Measurements from ENCODE around the gene CDH23.

The CDH23 gene

DNA sequence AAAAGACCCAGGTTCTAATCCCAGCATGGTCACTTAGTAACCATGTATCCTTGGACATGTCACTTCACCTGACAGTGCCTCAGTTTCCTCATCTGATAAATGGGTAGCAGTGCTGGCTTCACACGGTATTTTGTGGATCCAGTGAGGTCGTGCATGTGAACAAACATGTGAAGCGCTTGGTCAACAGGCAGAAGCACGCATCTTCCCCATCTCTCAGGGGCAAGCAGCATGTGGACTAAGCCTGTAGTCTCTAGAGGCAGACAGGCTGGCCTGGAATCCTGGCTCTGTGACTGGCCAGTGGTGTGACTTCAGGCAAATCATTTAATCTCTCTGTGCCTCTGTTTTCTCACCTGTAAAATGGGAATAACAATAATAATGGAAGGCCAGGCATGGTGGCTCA, 207.0 kb downstream of the CDH23 start:
- POLR2A ChIA-PET, result no interaction called here
- CTCF ChIA-PET, result no interaction called here
- no peak for DNase-seq (ENCODE audit: extremely low spot score)
- TF ChIP-seq, protein P1, sequence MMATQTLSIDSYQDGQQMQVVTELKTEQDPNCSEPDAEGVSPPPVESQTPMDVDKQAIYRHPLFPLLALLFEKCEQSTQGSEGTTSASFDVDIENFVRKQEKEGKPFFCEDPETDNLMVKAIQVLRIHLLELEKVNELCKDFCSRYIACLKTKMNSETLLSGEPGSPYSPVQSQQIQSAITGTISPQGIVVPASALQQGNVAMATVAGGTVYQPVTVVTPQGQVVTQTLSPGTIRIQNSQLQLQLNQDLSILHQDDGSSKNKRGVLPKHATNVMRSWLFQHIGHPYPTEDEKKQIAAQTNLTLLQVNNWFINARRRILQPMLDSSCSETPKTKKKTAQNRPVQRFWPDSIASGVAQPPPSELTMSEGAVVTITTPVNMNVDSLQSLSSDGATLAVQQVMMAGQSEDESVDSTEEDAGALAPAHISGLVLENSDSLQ (IDR thresholded peaks at IDR 0.05), result no peak
- TF ChIP-seq FOXM1 (IDR thresholded peaks at IDR 0.05; ENCODE audit: borderline replicate concordance), result no peak

DNA sequence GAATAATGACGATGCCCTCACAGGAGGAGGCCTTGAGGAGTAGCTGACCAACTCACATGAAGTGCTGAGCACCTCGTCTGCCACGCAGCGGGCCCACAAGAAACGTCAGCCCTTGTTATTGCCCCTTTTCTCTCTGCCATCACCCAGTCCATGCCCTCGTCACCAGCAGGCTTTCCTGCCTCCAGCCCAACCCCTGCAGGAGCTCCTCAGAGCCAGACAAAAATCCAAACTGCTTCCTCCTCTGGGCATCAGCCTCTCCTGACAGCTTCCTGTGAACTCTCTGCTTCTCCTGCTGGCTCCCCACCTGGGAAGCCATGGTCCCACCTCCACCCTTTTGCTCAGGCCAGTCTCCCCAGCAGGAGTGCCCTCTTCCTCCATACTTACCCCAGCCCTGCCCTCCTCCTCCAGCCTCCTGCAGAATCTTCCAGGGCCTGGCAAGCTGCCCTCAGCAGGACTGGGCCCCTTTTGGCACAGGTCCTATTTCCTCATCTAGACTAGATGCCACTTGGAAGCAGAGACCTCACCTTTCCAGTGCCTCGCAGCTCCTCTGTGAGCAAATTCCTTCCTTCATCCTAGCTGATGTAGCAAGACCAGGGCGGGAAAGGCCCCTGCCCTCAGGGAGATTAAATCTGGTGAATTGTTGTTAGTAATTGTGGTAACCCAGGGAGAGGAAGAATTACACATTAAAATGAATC, 207.8 kb downstream of the CDH23 start:
- ChIA-PET CTCF (no interaction called here), POLR2A (no interaction called here)
- no peak for DNase-seq (ENCODE audit: extremely low spot score)
- TF ChIP-seq ZNF384 (IDR thresholded peaks at IDR 0.05), result no peak
- no peak for TF ChIP-seq ARNT (IDR thresholded peaks at IDR 0.05)
- TF ChIP-seq, protein P1 (IDR thresholded peaks at IDR 0.05), result no peak
- no peak for TF ChIP-seq SP1 (IDR thresholded peaks at IDR 0.05)
- no peak for TF ChIP-seq L3MBTL2 (conservative IDR thresholded peaks at IDR 0.05)
- TF ChIP-seq BHLHE40 (IDR thresholded peaks at IDR 0.05; ENCODE audit: borderline replicate concordance), result no peak
- no peak for TF ChIP-seq FOXK2 (IDR thresholded peaks at IDR 0.05)

DNA sequence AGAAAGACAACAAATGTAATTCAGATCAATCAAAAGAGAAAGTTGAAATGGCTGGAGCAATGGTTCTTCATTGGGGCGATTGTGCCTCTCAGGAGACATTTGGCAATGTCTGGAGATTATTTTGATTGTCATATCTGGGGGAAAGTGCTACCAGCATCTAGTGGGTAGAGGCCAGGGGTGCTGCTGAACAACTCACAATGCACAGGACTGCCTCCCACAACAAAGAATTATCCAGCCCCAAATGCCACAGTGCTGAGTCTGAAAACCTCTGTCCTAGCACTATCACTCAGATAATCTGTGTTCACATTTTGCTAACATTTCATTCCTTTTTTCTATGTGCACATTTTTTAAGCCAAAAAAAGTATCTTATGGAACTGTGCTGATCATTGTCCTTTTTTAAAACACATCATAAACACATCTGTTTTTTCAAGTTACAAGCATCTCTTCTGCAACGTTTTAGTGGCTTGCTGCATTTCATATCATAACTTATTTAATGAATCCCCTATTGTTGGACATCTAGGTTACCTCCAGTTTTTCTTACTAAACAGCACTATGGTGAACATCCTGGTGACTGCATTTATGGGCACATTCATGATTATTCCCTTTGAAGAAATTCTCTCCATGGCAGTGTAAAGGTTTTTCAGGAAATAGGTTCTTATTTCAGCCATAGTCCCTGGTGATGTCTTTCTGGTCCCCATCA, 208.7 kb downstream of the CDH23 start:
- no peak for TF ChIP-seq L3MBTL2 (conservative IDR thresholded peaks at IDR 0.05)
- TF ChIP-seq FOXA1 (IDR thresholded peaks at IDR 0.05), result no peak
- no peak for TF ChIP-seq NFRKB (IDR thresholded peaks at IDR 0.05)
- no peak for TF ChIP-seq SUZ12 (IDR thresholded peaks at IDR 0.05)
- TF ChIP-seq HDGF (IDR thresholded peaks at IDR 0.05; ENCODE audit: borderline replicate concordance), result no peak
- no peak for TF ChIP-seq TARDBP (IDR thresholded peaks at IDR 0.05)
- TF ChIP-seq, protein P1 (IDR thresholded peaks at IDR 0.05), result no peak
- TF ChIP-seq FOXM1 (IDR thresholded peaks at IDR 0.05; ENCODE audit: borderline replicate concordance), result no peak
- no peak for TF ChIP-seq BHLHE40 (IDR thresholded peaks at IDR 0.05; ENCODE audit: borderline replicate concordance)
- no peak for TF ChIP-seq ZNF384 (IDR thresholded peaks at IDR 0.05)
- TF ChIP-seq LEF1 (IDR thresholded peaks at IDR 0.05; ENCODE audit: borderline replicate concordance), result no peak
- TF ChIP-seq ELF4 (IDR thresholded peaks at IDR 0.05), result no peak
- TF ChIP-seq FOXK2 (IDR thresholded peaks at IDR 0.05), result no peak
- no peak for TF ChIP-seq SP1 (IDR thresholded peaks at IDR 0.05)
- no peak for TF ChIP-seq CTBP1 (IDR thresholded peaks at IDR 0.05; ENCODE audit: borderline replicate concordance)
- no peak for TF ChIP-seq ARNT (IDR thresholded peaks at IDR 0.05)
- ChIA-PET CTCF (no interaction called here), POLR2A (no interaction called here)
- no peak for DNase-seq (ENCODE audit: extremely low spot score)

DNA sequence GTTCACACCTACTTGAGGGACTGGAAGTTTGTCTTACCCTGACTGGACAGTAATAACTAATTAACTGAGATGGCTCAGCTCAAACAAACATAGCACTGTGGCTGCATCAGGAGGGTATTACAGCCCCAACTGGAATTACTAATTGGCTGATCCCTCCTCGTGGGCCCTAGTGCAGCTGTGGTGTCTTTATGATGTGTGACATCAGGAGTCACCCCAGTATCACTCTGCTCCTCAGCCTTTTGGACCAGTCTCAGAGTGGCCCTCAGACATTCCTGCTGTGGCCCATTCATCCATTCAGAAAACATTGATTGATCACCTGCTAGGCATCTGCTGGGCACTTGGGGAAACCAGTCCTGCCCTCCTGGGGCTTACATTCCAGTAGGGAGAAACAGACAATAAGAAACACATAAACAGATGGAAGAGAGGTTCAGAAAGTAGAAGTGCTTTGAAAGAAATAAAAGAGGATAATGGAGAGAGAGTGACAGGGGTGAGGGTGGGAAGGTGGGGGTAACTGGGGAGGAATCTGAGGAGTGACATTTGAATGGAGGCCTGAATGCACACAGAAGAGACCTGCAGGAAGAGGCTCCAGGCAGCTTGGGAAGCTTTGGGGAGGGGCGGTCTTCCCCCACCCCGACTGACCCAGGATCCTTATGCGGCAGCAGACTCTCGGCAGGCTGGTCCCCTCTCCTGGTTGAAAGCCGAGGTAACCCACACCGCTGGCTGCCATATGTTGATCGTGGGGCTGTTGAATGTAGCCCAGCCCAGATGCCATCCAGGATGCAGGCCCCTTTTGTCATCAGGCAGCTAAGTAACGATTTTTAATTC, 209.7 kb downstream of the CDH23 start:
- no peak for TF ChIP-seq LEF1 (IDR thresholded peaks at IDR 0.05; ENCODE audit: borderline replicate concordance)
- no peak for TF ChIP-seq TARDBP (IDR thresholded peaks at IDR 0.05)
- TF ChIP-seq, protein P1 (IDR thresholded peaks at IDR 0.05), result no peak
- no peak for TF ChIP-seq FOXM1 (IDR thresholded peaks at IDR 0.05; ENCODE audit: borderline replicate concordance)
- TF ChIP-seq HDGF (IDR thresholded peaks at IDR 0.05; ENCODE audit: borderline replicate concordance), result no peak
- TF ChIP-seq ZNF384 (IDR thresholded peaks at IDR 0.05), result no peak
- no peak for TF ChIP-seq L3MBTL2 (conservative IDR thresholded peaks at IDR 0.05)
- ChIA-PET POLR2A (no interaction called here), CTCF (no interaction called here)
- no peak for DNase-seq (ENCODE audit: extremely low spot score)

DNA sequence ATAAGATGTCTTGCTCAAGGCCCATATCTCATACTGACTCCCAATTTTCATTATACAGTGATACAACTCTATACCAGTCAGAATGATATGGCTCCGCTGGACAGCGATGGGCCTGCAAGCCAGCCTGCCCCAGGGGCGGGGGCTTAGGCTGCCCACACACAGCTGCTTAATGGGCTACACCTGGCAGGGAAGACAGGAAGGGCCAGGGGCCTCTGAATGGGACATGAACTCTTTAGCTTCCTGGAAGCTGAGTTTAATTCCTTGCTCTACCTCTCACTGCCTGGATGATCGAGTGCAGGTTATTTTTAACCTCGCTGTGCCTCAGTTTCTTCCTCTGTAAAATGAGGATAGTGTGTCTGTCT, 210.3 kb downstream of the CDH23 start:
- ChIA-PET CTCF (no interaction called here), POLR2A (no interaction called here)
- DNase-seq (ENCODE audit: extremely low spot score), result no peak
- TF ChIP-seq TARDBP (IDR thresholded peaks at IDR 0.05), result no peak

All from HEK293T (cell line).